Psoas muscle (tissue), 8 donors: ENCODE data around the gene BCHE. TPM values are rescaled to one million over a fixed set of nuclear protein-coding genes. Genes with fewer than 3 reads are reported as not detected.
A peak's percentile ranks its signal among the peaks of the same experiment; 100 is the strongest.

Experiments used
- ATAC-seq, 4 donors: fragments of 200-7000 bp; cut with Tn5 transposase; one replicate each; pipeline ENCODE4 v1.9.1; 2020; ENCODE audit warnings: moderate library complexity in 3 of 4, mild to moderate bottlenecking in 2 of 4
- DNase-seq, 2 donors: peaks; one replicate each; pipeline ENCODE4 v3.0.0-alpha.2; 2020
- H3K27ac ChIP-seq: fragments of 200-600 bp; one replicate; pipeline ENCODE4 v1.8.0; 2022
- H3K27me3 ChIP-seq, 3 donors: fragments of 200-600 bp in 1 of 3; one replicate each; pipeline versions ENCODE4 v1.6.1 to v1.8.0; 2013 to 2022; ENCODE audit warnings: low read length in 2 of 3, mild to moderate bottlenecking in 2 of 3, moderate library complexity in 1 of 3; ENCODE audit not compliant: insufficient read depth in 3 of 3
- H3K36me3 ChIP-seq, 2 donors: fragments of 200-600 bp in 1 of 2; one replicate each; pipeline versions ENCODE4 v1.6.1 to v1.8.0; 2013 to 2022; ENCODE audit warnings: low read depth in 1 of 2, mild to moderate bottlenecking in 1 of 2, moderate library complexity in 1 of 2; ENCODE audit not compliant: insufficient read depth in 1 of 2
- H3K4me1 ChIP-seq: fragments of 200-600 bp; one replicate; pipeline ENCODE4 v1.8.0; 2022
- H3K4me3 ChIP-seq: fragments of 200-600 bp; one replicate; pipeline ENCODE4 v1.8.0; 2022; ENCODE audit warnings: mild to moderate bottlenecking
- H3K9me3 ChIP-seq: fragments of 200-600 bp; one replicate; pipeline ENCODE4 v1.8.0; 2022
- WGBS, 3 donors: extraction: QIAGEN DNeasy Blood & Tissue Kit; methylation state at CpG; one replicate each; pipeline versions ENCODE4 v1.1.6 to v1.1.7; 2013; 5-methylcytosine and 5-hydroxymethylcytosine counted together
- intact Hi-C, 2 donors: fragments of 100-400 bp; cut with DNase I; formaldehyde crosslinking; loops; one replicate each; pipeline versions ENCODE4 v1.11.0 to v1.14.2; 2022
- long read RNA-seq, 2 donors: library from polyadenylated mRNA; unstranded; transcript quantifications; one replicate each; pipeline ENCODE4 v2.0.0, GENCODE V29; 2021
- polyA plus RNA-seq, 3 donors: library from polyadenylated mRNA; stranded (reverse); fragments of 200-250 nt; gene quantifications; one replicate each; pipeline ENCODE4 v1.2.3, GENCODE V29; 2013
- total RNA-seq, 4 donors: library from RNA; stranded (reverse); fragmentation: NEBNext Ultra II Directional in 2 of 4; extraction: Animal tissue kit (Norgen Biotek cat#: 25700) in 2 of 4; gene quantifications; one replicate each; pipeline versions ENCODE4 v1.2.1 to v1.2.4, GENCODE V29; 2021 to 2023
- TF ChIP-seq, protein P1 (sequence below): fragments of 200-600 bp; IDR thresholded peaks from one replicate; pipeline ENCODE4 v1.8.0; 2022; ENCODE audit warnings: antibody characterized with exemption
- donor health status: healthy with polysubstance abuse.
- donor health status: DM: no; HTN: no; CAD: no; lungs with moderate emphysema.
- donor health status: Bipolar disorder and iron deficiency.
- donor health status: healthy.
- donor health status: DM: yes; HTN: yes; CAD: no.
- donor health status: DM: no; HTN: no; CAD: no.
- donor health status: DM: no; HTN: no; CAD: no.
- donor health status: DM: yes; HTN: yes; CAD: no.

The BCHE gene
- 1 to 10 TPM in 3 of 4 donors, under 1 TPM in 1; 0.87 to 1.9 (median 1.2) TPM for total RNA-seq
- 1 to 10 TPM in 2 of 3 donors, under 1 TPM in 1; 0.70 to 2.5 (median 1.0) TPM for polyA plus RNA-seq
- long read RNA-seq, donor 1, partial matches to known transcripts, result 0 of 2 reads
- long read RNA-seq, donor 1, other reads (novel, unspliced or antisense), result 0 of 2 reads
- long read RNA-seq, donor 2, partial matches to known transcripts, result 0 of 2 reads
- long read RNA-seq, donor 2, other reads (novel, unspliced or antisense), result 0 of 2 reads

DNA sequence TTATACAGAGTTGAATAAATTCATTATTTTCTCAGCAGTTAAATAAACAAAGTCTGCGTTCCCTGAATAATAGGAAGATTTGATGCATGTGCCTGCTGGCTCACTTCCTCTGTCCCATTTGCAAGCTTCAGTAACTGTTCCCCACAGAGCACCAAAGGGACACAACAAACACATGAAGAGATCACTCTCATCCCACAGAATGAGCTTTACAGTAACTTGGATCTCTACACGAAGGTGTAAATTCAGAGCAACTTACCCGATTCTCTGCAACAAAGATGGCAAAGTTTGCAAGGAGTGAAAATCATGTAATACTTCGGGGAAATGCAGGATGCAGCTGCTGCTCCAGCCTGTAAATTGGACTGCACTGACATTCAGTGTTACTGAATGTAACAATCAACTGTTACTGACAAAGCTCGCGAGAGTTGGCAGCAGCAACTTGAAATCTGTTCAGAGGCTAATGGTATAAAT lies at the start of gene BCHE:
TSS of gene BCHE (minus strand) at position 366 of the 468 bp plus-strand sequence. CDS start 6,390 bp downstream, outside the sequence.
- H3K27me3 ChIP-seq, result no peaks in the 10 kb centered on the region
- 2 to 5% (median 2%) methylated on average over 6 of the region's 6 CpGs for WGBS, 3 donors
- ATAC-seq, result no peak

DNA sequence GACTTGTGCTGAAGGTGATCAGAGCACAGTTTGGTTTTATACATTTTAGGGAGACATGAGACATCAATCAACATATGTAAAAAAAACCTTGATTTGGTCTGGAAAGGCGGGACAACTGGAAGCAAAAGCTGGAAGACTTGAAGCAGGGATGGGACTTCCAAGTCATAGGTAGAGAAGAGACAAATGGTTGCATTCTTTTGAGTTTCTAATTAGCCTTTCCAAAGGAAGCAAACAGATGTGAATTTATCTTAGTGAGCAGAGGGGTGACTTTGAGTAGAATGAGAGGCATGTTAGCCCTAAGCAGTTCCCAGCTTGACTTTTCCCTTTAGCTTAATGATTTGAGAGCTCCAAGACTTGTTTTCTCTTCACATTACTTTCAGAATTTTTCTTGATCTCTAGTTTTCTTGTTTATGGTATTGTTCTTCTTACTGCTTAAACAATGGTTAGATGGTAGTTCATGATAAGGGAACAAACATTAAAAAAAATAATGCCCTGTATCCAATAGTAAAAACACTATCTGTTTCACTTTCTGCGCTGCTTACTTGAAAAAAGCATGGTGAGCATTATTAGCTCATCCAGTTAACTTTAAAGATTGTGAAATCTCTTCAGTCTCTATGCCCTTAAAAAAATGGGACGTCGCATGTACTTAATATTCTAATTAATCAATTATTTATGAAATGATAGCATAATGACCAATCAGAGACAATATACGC lies 48.5 kb upstream of the BCHE start:
- Histone ChIP-seq H3K27me3 (no peaks in the 10 kb centered on the region), H3K4me3 (no peak overlapping the region), H3K36me3 (no peaks in the 10 kb centered on the region), H3K9me3 (no peaks in the 10 kb centered on the region), H3K4me1 (no peaks in the 10 kb centered on the region), H3K27ac (no peak overlapping the region)
- DNase-seq (no peak), ATAC-seq (no peak)
- WGBS, 3 donors, result 86 to 91% (median 90%) methylated on average over 5 of the region's 5 CpGs
- intact Hi-C loops, result no loop called here
- TF ChIP-seq, protein P1, sequence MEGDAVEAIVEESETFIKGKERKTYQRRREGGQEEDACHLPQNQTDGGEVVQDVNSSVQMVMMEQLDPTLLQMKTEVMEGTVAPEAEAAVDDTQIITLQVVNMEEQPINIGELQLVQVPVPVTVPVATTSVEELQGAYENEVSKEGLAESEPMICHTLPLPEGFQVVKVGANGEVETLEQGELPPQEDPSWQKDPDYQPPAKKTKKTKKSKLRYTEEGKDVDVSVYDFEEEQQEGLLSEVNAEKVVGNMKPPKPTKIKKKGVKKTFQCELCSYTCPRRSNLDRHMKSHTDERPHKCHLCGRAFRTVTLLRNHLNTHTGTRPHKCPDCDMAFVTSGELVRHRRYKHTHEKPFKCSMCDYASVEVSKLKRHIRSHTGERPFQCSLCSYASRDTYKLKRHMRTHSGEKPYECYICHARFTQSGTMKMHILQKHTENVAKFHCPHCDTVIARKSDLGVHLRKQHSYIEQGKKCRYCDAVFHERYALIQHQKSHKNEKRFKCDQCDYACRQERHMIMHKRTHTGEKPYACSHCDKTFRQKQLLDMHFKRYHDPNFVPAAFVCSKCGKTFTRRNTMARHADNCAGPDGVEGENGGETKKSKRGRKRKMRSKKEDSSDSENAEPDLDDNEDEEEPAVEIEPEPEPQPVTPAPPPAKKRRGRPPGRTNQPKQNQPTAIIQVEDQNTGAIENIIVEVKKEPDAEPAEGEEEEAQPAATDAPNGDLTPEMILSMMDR, result no peak

More for the DNA sequence above, at the start of gene BCHE:
- TF ChIP-seq, protein P1, result no peak
- DNase-seq, result peak; percentile 23 to 50
- Histone ChIP-seq H3K4me3 (peak within 1 kb of the TSS; percentile 37), H3K36me3 (no peaks in the 10 kb centered on the region), H3K4me1 (no peaks in the 10 kb centered on the region), H3K9me3 (no peaks in the 10 kb centered on the region), H3K27ac (no peak within 1 kb of the TSS)
- intact Hi-C loops, result no loop called here

DNA sequence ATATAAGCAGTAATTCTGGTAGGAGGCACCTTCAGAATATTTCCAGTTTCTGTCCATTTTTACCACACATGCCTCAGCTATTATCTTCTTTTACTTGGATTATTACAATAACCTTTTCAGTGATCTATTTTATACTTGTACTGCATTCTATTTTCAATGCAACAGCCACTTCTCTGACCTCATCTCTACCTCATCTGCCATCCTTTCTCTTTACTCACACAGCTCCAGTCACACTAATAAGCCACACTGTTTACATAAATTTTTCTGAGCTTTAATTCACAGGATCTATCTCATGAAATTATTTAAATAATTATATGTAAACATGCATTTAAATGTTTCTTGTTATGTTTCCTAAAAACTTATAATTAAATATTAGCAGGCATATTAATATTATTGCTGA lies 47.3 kb upstream of the BCHE start:
- H3K27ac ChIP-seq, result no peak overlapping the region
- DNase-seq (no peak), ATAC-seq (no peak)
- H3K4me1 ChIP-seq, result no peaks in the 10 kb centered on the region
- no peaks in the 10 kb centered on the region for H3K27me3 ChIP-seq
- intact Hi-C loops, result no loop called here
- TF ChIP-seq, protein P1, result no peak
- H3K4me3 ChIP-seq, result no peak overlapping the region
- no peaks in the 10 kb centered on the region for H3K9me3 ChIP-seq
- H3K36me3 ChIP-seq, result no peaks in the 10 kb centered on the region

DNA sequence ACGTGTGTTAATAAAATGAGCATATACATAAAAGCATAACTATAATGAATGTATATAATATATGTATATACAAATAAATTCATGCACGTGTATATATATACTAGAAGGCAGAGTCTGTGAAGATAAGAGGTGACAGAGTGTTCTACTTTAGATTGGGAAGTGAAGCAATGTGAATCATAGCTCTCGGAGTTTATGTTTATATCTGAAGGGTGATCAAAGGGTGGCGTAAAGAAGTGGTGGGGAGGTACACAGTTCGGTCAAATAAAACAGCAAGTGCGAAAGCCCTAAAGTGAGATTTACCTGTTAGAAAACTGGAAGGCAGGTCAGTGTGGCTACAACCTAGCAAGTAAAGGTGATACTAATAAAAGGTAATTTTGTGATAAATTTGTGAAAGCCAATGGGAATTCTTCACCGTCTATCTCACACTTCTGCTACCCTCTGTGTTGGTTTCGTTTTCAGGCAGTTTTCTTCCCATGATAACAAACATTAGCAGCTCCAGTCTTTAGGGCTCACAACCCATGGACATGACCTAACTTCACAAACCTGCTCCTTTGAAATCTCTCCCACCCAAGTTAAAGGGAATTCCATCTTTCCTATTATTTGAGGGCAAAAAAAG lies 46.7 kb upstream of the BCHE start:
- H3K36me3 ChIP-seq, result no peaks in the 10 kb centered on the region
- 71 to 73% (median 72%) methylated on average over 8 of the region's 8 CpGs for WGBS, 3 donors
- no peak overlapping the region for H3K27ac ChIP-seq
- H3K4me3 ChIP-seq, result no peak overlapping the region
- intact Hi-C loops, result no loop called here
- H3K9me3 ChIP-seq, result no peaks in the 10 kb centered on the region
- DNase-seq (no peak), ATAC-seq (no peak)
- H3K4me1 ChIP-seq, result no peaks in the 10 kb centered on the region
- H3K27me3 ChIP-seq, result no peaks in the 10 kb centered on the region
- TF ChIP-seq, protein P1, result no peak
